ENCODE results near the gene AXDND1. TPM values are rescaled to one million over a fixed set of nuclear protein-coding genes. Genes with fewer than 3 reads are reported as not detected.
"Not testable (repeated sequence)": the region's sequence is repeated elsewhere in the genome, so short reads cannot be mapped to it uniquely, and the experiment has no call there.

Gene AXDND1
- total RNA-seq, 1 donor from 2014 or later = 1.4 TPM

GRCh38 chr1:179393721-179394120 is 27.9 kb downstream of the AXDND1 start:
- no peaks in the 10 kb centered on the region for H3K36me3 Mint-ChIP-seq
- no peak overlapping the region for H3K27ac Mint-ChIP-seq
- no peak for TF ChIP-seq CTCF (conservative IDR thresholded peaks at IDR 0.05)
- no peaks in the 10 kb centered on the region for H3K27me3 Mint-ChIP-seq
- no peaks in the 10 kb centered on the region for H3K4me1 Mint-ChIP-seq (ENCODE audit: unreplicated experiment)
- H3K9me3 Mint-ChIP-seq = peaks cover 6% of the 10 kb centered on the region
- no peak overlapping the region for H3K4me3 Mint-ChIP-seq
- DNase-seq (ENCODE audit: extremely low spot score, unreplicated experiment) = no peak

DNA sequence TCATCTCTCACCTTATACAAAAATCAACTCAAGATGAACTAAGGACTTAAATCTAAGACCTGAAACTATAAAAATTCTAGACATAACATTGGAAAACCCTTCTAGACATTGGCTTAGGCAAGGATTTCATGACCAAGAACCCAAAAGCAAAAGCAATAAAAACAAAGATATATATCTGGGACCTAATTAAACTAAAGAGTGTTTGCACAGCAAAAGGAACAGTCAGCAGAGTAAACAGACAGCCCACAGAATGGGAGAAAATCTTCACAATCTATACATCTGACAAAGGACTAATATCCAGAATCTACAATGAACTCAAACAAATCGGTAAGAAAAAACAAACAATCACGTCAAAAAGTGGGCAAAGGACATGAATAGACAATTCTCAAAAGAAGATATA is 33.6 kb downstream of the AXDND1 start:
- not testable (repeated sequence) for DNase-seq (ENCODE audit: extremely low spot score, unreplicated experiment); H3K27me3 Mint-ChIP-seq; H3K4me3 Mint-ChIP-seq; H3K27ac Mint-ChIP-seq; H3K9me3 Mint-ChIP-seq; H3K36me3 Mint-ChIP-seq; H3K4me1 Mint-ChIP-seq (ENCODE audit: unreplicated experiment)

- not testable (repeated sequence) for H3K4me1 Mint-ChIP-seq (ENCODE audit: unreplicated experiment); H3K36me3 Mint-ChIP-seq; H3K4me3 Mint-ChIP-seq; H3K27me3 Mint-ChIP-seq; H3K27ac Mint-ChIP-seq; DNase-seq (ENCODE audit: extremely low spot score, unreplicated experiment); H3K9me3 Mint-ChIP-seq
Observed at GRCh38 chr1:179417760-179418159, 52.0 kb downstream of the AXDND1 start.

DNA sequence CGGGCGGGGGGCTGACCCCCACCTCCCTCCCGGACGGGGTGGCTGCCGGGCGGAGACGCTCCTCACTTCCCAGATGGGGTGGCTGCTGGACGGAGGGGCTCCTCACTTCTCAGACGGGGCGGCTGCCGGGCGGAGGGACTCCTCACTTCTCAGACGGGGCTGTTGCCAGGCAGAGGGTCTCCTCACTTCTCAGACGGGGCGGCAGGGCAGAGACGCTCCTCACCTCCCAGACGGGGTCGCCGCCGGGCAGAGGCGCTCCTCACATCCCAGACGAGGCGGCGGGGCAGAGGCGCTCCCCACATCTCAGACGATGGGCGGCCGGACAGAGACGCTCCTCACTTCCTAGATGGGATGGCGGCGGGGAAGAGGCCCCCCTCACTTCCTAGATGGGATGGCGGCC is 52.9 kb downstream of the AXDND1 start:
- H3K27me3 Mint-ChIP-seq; H3K9me3 Mint-ChIP-seq; H3K27ac Mint-ChIP-seq; H3K36me3 Mint-ChIP-seq; H3K4me1 Mint-ChIP-seq (ENCODE audit: unreplicated experiment); H3K4me3 Mint-ChIP-seq; DNase-seq (ENCODE audit: extremely low spot score, unreplicated experiment): not testable (repeated sequence)

DNA sequence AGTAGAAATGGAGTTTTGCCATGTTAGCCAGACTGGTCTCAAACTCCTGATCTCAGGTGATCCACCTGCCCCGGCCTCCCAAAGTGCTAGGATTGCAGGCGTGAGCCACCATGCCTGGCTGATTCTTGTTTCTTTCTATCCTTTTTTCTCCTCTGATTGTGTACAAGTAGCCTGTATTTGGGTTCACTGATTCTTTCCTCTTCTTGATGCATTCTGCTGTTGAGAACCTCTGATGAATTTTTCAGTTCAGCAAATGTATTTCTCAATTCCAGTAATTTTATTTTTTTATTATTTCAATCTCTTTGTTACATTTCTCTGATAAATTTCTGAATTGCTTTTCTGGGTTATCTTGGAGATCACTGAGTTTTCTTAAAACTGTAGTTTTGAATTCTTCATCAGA is 58.8 kb downstream of the AXDND1 start:
- Mint-ChIP-seq H3K4me3 (no peak overlapping the region), H3K27me3 (no peaks in the 10 kb centered on the region), H3K27ac (no peak overlapping the region), H3K9me3 (peaks cover 13% of the 10 kb centered on the region), H3K4me1 (ENCODE audit: unreplicated experiment) (no peaks in the 10 kb centered on the region), H3K36me3 (no peaks in the 10 kb centered on the region)
- DNase-seq (ENCODE audit: extremely low spot score, unreplicated experiment) = no peak
- TF ChIP-seq CTCF (conservative IDR thresholded peaks at IDR 0.05) = no peak

DNA sequence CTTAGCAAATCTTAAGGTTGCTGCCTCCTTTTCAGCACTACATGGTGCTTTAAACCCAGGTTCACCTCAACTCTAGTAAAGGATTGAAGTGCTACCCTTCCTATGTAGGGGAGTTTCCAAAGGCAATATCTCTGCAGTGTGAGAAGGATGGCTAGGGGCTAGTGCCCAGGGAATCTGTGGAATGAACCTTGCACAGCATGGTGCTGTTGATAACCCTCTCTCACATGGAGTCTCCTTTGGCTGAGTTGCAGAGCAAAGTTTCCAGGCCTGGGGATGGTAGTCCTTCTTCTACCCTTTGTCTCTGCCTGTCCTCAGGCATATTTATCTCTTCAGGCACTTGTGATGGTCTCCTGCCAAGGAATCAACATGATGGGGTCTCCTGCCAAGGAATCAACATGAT is 59.4 kb downstream of the AXDND1 start:
- H3K4me3 Mint-ChIP-seq = no peak overlapping the region
- H3K27ac Mint-ChIP-seq = no peak overlapping the region
- DNase-seq (ENCODE audit: extremely low spot score, unreplicated experiment) = no peak

GRCh38 chr1:179437171-179437570 is 71.4 kb downstream of the AXDND1 start:
- no peak for TF ChIP-seq CTCF (conservative IDR thresholded peaks at IDR 0.05)
- H3K36me3 Mint-ChIP-seq = no peaks in the 10 kb centered on the region
- peaks cover 3% of the 10 kb centered on the region for H3K27me3 Mint-ChIP-seq
- H3K4me1 Mint-ChIP-seq (ENCODE audit: unreplicated experiment) = peaks cover 4% of the 10 kb centered on the region
- no peak for DNase-seq (ENCODE audit: extremely low spot score, unreplicated experiment)
- H3K4me3 Mint-ChIP-seq = no peak overlapping the region
- no peak overlapping the region for H3K27ac Mint-ChIP-seq
- peaks cover 6% of the 10 kb centered on the region for H3K9me3 Mint-ChIP-seq

More for the DNA sequence above, 59.4 kb downstream of the AXDND1 start:
- peaks cover 12% of the 10 kb centered on the region for H3K9me3 Mint-ChIP-seq
- no peaks in the 10 kb centered on the region for H3K27me3 Mint-ChIP-seq
- TF ChIP-seq CTCF (conservative IDR thresholded peaks at IDR 0.05) = no peak
- no peaks in the 10 kb centered on the region for H3K4me1 Mint-ChIP-seq (ENCODE audit: unreplicated experiment)
- no peaks in the 10 kb centered on the region for H3K36me3 Mint-ChIP-seq

DNA sequence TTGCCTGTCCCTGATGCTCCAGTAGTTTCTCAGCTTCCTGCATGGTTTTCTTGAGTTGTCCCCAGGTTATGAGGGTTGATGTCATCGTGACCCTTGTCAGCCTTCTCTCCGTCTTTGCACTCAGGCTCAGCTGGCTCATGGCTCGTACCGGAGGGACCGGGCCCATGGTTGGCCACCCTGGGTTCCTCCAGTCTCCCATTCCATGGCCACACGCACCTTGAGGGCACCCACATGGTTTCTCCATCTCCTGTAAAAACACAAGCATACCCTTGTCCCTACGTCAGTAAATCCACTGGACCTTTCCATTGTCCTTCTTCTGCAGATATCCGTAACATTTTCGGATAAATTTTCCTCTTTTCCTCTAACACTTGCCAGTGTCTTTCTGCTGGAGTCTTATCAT is 73.9 kb downstream of the AXDND1 start:
- H3K36me3 Mint-ChIP-seq; H3K27ac Mint-ChIP-seq; H3K4me1 Mint-ChIP-seq (ENCODE audit: unreplicated experiment); H3K27me3 Mint-ChIP-seq; DNase-seq (ENCODE audit: extremely low spot score, unreplicated experiment); H3K9me3 Mint-ChIP-seq; H3K4me3 Mint-ChIP-seq: not testable (repeated sequence)

DNA sequence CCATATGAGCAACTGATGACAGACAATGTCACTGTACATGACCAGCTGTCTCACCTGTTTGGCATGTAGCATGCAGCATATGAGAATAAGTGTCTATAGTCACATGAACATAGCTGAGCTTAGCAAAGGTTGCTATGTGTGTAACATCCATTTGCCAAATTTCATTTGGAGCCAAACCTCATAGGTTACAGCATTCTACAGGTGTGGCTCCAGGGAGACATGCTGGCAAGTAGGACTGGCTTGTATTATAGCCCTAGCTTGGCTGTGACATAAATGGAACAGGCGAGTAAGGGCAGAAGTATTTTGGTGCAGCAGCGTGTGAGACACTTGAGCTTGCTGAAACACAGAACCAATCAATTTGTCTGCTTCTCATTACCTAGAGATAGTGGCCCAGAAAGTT is 74.5 kb downstream of the AXDND1 start:
- not testable (repeated sequence) for H3K27me3 Mint-ChIP-seq; DNase-seq (ENCODE audit: extremely low spot score, unreplicated experiment); H3K4me1 Mint-ChIP-seq (ENCODE audit: unreplicated experiment); H3K36me3 Mint-ChIP-seq; H3K9me3 Mint-ChIP-seq; H3K4me3 Mint-ChIP-seq
- peak overlapping the region; percentile 7 for H3K27ac Mint-ChIP-seq

Data from type B pancreatic cell (in vitro differentiated cells).